ENCODE data around the gene CLCN6. TPM values are rescaled to one million over a fixed set of nuclear protein-coding genes. Genes with fewer than 3 reads are reported as not detected.

The CLCN6 gene
- total and polyA plus RNA-seq, 2 donors (not counting 1 experiment from before 2014, with no cell fraction given): 35.0 to 99.8 TPM

GRCh38 chr1:11804666-11805421, 1.1 kb upstream of the CLCN6 start:
- Histone ChIP-seq H3K4me3 (ENCODE audit: control extremely low read depth in 1 of 5, extremely low read depth in 1 of 5, insufficient read depth in 1 of 5, low read depth in 2 of 5, low read length in 4 of 5) (peak overlapping the region; percentile 80 to 95 (median 80)), H3K9ac (ENCODE audit: low read length) (peak overlapping the region; percentile 94), H3K79me2 (ENCODE audit: control insufficient read depth, insufficient read depth, low read length) (peaks cover 95% of the 10 kb centered on the region), H3K4me1 (ENCODE audit: control insufficient read depth in 2 of 2, insufficient read depth in 2 of 2, low read length in 2 of 2) (peaks cover 61 to 63% of the 10 kb centered on the region in 2 donors), H3K27me3 (replicated peaks in 1 of 4; ENCODE audit: control extremely low read depth in 1 of 4, control insufficient read depth in 3 of 4, insufficient read depth in 4 of 4, low read length in 3 of 4) (no peaks in the 10 kb centered on the region), H3K36me3 (replicated peaks in 1 of 2; ENCODE audit: control extremely low read depth in 1 of 2, control insufficient read depth in 1 of 2, extremely low read depth in 1 of 2, insufficient read depth in 2 of 2, low read length in 1 of 2) (peaks cover 0 to 45% of the 10 kb centered on the region in 2 experiments), H4K20me1 (ENCODE audit: control insufficient read depth, insufficient read depth, low read length, poor library complexity, severe bottlenecking) (peaks cover 32% of the 10 kb centered on the region), H3K4me2 (replicated peaks; ENCODE audit: low read depth, low read length, poor library complexity, severe bottlenecking) (peak overlapping the region; percentile 96), H3K27ac (ENCODE audit: low read length in 2 of 2) (peak overlapping the region; percentile 95 to 99), H2AFZ (ENCODE audit: insufficient read depth, low read depth, low read length, poor library complexity, severe bottlenecking) (peak overlapping the region; percentile 71), H3K9me3 (ENCODE audit: control extremely low read depth in 1 of 3, control insufficient read depth in 2 of 3, insufficient read depth in 1 of 3, low read length in 2 of 3) (no peaks in the 10 kb centered on the region)
- Mint-ChIP-seq H3K9me3 (ENCODE audit: insufficient read depth) (no peaks in the 10 kb centered on the region), H3K27me3 (no peaks in the 10 kb centered on the region), H3K4me1 (peaks cover 69% of the 10 kb centered on the region), H3K27ac (peak overlapping the region; percentile 99), H3K4me3 (peak overlapping the region; percentile 99)
- TF ChIP-seq EZH2 (IDR thresholded peaks at IDR 0.05; ENCODE audit: borderline replicate concordance, insufficient read depth, low read depth, low read length, poor library complexity, severe bottlenecking) (no peak), CTCF (IDR thresholded peaks at IDR 0.05) (no peak)
- ATAC-seq (ENCODE audit: low read depth) (no peak), DNase-seq (peak; percentile 59)
- CTCF ChIA-PET: interaction anchor here (3.6 kb wide), 1 partner anchor 19 kb away, joined by 26 read pairs; no protein-coding TSS in a partner anchor
- POLR2A ChIA-PET: interaction anchor here (1.0 kb wide), 1 partner anchor 103 kb away, joined by 3 read pairs; no protein-coding TSS in a partner anchor
- intact Hi-C loops (cut with micrococcal nuclease): loop anchor here (1.0 to 10.0 kb wide), 3 partner anchors 123 to 1330 kb away; partner anchors contain the start of genes DFFA, FBXO2, FBXO44 and MAD2L2
- 5% methylated on average over 8 of the region's 17 CpGs for WGBS (ENCODE audit: insufficient coverage)

Data from B cell (primary cell).